ENCODE results near the gene MYO3B. TPM values are rescaled to one million over a fixed set of nuclear protein-coding genes. Genes with fewer than 3 reads are reported as not detected.
"Not testable (repeated sequence)": the region's sequence is repeated elsewhere in the genome, so short reads cannot be mapped to it uniquely, and the experiment has no call there.

The MYO3B gene
- total and polyA plus RNA-seq, 2 experiments from 2014 or later = 0.11 TPM; not detected in 1

DNA sequence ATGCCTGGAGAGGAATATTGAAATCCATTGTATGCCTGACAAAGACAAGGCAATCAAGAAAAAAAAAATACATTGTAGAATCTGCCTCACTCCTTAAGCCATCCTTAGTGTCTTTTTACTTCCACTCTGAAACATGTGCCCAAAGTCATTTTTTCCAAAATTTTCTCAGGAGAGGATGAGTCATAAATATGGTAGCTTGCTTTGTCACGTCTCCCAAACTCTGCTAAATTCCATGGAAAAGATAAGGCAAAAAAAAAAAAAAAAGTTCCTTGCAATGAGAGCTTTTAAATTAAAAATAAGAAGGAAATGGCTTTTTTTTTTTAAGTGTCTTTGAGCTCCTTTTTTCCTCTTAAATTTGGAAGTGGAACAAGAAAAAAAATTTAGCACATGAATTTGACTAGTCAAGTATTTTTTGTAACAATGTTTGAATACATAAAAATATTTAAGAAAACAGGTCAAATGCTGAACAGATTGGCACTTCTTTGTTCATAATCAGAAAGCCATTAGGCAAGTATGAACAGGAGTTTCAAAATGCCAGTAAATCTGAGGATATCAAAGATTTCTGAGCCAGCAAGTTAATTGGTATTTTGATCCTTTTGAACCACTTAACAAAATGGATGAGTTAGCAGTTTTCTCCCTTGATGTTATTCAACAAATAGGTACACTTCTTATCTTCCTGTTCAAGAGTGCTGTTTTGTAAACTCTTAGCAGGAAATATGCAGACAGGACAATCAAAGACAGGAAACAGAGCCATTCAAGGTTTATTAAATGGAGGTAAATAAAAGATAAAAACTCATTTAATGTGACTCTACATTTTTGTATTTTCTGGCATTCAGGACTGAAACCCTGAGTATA is 289.8 kb downstream of the MYO3B start:
- H3K9me2 ChIP-seq (ENCODE audit: insufficient read depth) = no peaks in the 10 kb centered on the region
- H3K9me3 ChIP-seq (ENCODE audit: low read depth) = no peaks in the 10 kb centered on the region
- H3K9ac ChIP-seq = no peak overlapping the region
- H2AFZ ChIP-seq = no peak overlapping the region
- WGBS, 2 experiments (ENCODE audit: low coverage in 1 of 2, low lambda C conversion rate in 2 of 2, missing lambda C conversion rate in 2 of 2) = 0 to 3% methylated on average over 1 of the region's 1 CpG
- no peaks in the 10 kb centered on the region for H4K20me1 ChIP-seq (ENCODE audit: insufficient read depth)
- in situ Hi-C loops (cut with MboI) = no loop called here
- no peaks in the 10 kb centered on the region for H3K4me1 ChIP-seq (ENCODE audit: insufficient read depth)
- no peaks in the 10 kb centered on the region for H3K27me3 ChIP-seq (replicated peaks; ENCODE audit: insufficient read depth)
- H3K79me2 ChIP-seq (ENCODE audit: insufficient read depth) = no peaks in the 10 kb centered on the region
- TF ChIP-seq EZH2phosphoT487 (IDR thresholded peaks at IDR 0.05; ENCODE audit: insufficient read depth, low read depth) (no peak), EZH2 (IDR thresholded peaks at IDR 0.05; ENCODE audit: insufficient read depth, poor library complexity, severe bottlenecking) (no peak)
- peak; percentile 14 for DNase-seq
- H3K36me3 ChIP-seq (ENCODE audit: low read depth) = no peaks in the 10 kb centered on the region
- H3K27ac ChIP-seq = no peak overlapping the region
- H3F3A ChIP-seq (ENCODE audit: insufficient read depth) = no peaks in the 10 kb centered on the region
- H3K4me3 ChIP-seq = no peak overlapping the region
- no peak overlapping the region for H3K4me2 ChIP-seq (ENCODE audit: unreplicated experiment)

- H2AFZ ChIP-seq = no peak overlapping the region
- H3K9me3 ChIP-seq (ENCODE audit: low read depth) = no peaks in the 10 kb centered on the region
- no peaks in the 10 kb centered on the region for H3K36me3 ChIP-seq (ENCODE audit: low read depth)
- no peak overlapping the region for H3K4me3 ChIP-seq
- TF ChIP-seq EZH2phosphoT487 (IDR thresholded peaks at IDR 0.05; ENCODE audit: insufficient read depth, low read depth) (no peak), EZH2 (IDR thresholded peaks at IDR 0.05; ENCODE audit: insufficient read depth, poor library complexity, severe bottlenecking) (no peak)
- no peaks in the 10 kb centered on the region for H3K4me1 ChIP-seq (ENCODE audit: insufficient read depth)
- no peaks in the 10 kb centered on the region for H3K9me2 ChIP-seq (ENCODE audit: insufficient read depth)
- WGBS, 2 experiments (ENCODE audit: low coverage in 1 of 2, low lambda C conversion rate in 2 of 2, missing lambda C conversion rate in 2 of 2) = 36 to 44% methylated on average over 4 of the region's 4 CpGs
- DNase-seq = no peak
- no peaks in the 10 kb centered on the region for H4K20me1 ChIP-seq (ENCODE audit: insufficient read depth)
- no peak overlapping the region for H3K4me2 ChIP-seq (ENCODE audit: unreplicated experiment)
- H3K9ac ChIP-seq = no peak overlapping the region
- H3K27me3 ChIP-seq (replicated peaks; ENCODE audit: insufficient read depth) = no peaks in the 10 kb centered on the region
- in situ Hi-C loops (cut with MboI) = no loop called here
- no peaks in the 10 kb centered on the region for H3F3A ChIP-seq (ENCODE audit: insufficient read depth)
- H3K79me2 ChIP-seq (ENCODE audit: insufficient read depth) = no peaks in the 10 kb centered on the region
- no peak overlapping the region for H3K27ac ChIP-seq
These were observed 290.6 kb downstream of the MYO3B start for GRCh38 chr2:170468557-170468956.

- in situ Hi-C loops (cut with MboI); H3K4me2 ChIP-seq (ENCODE audit: unreplicated experiment); H3K9ac ChIP-seq; H3K4me1 ChIP-seq (ENCODE audit: insufficient read depth); H3K27ac ChIP-seq; H3K4me3 ChIP-seq; H3K9me2 ChIP-seq (ENCODE audit: insufficient read depth); H4K20me1 ChIP-seq (ENCODE audit: insufficient read depth); H3K27me3 ChIP-seq (replicated peaks; ENCODE audit: insufficient read depth); H2AFZ ChIP-seq; H3K9me3 ChIP-seq (ENCODE audit: low read depth); H3F3A ChIP-seq (ENCODE audit: insufficient read depth); DNase-seq; H3K79me2 ChIP-seq (ENCODE audit: insufficient read depth); H3K36me3 ChIP-seq (ENCODE audit: low read depth): not testable (repeated sequence)
- 83 to 85% methylated on average over 4 of the region's 4 CpGs for WGBS, 2 experiments (ENCODE audit: low coverage in 1 of 2, low lambda C conversion rate in 2 of 2, missing lambda C conversion rate in 2 of 2)
These were observed 294.6 kb downstream of the MYO3B start for GRCh38 chr2:170472498-170472897.

DNA sequence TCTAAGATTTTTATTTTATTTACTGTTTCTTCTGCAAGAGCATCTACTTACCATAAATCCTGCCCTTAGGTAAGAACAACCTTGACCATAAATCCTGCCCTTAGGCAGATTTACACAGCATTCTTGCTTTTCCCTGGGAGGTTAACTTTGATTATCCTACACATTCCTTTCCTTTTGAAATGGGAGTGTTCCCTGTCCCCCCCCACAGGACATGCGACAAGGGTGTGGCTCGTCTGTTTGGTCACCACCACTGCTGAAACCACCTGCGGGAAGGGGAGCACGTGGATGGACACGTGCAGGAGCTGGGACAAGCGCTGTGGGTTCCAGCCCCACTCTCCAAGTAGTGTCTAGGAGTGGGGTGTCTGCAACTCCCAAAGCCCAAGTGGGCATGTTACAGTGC is 297.9 kb downstream of the MYO3B start:
- Histone ChIP-seq H3K4me3 (no peak overlapping the region), H4K20me1 (ENCODE audit: insufficient read depth) (no peaks in the 10 kb centered on the region), H3K9me2 (ENCODE audit: insufficient read depth) (no peaks in the 10 kb centered on the region), H2AFZ (no peak overlapping the region), H3K4me2 (ENCODE audit: unreplicated experiment) (no peak overlapping the region), H3K4me1 (ENCODE audit: insufficient read depth) (no peaks in the 10 kb centered on the region), H3K9ac (no peak overlapping the region), H3K27me3 (replicated peaks; ENCODE audit: insufficient read depth) (no peaks in the 10 kb centered on the region), H3F3A (ENCODE audit: insufficient read depth) (no peaks in the 10 kb centered on the region), H3K36me3 (ENCODE audit: low read depth) (no peaks in the 10 kb centered on the region), H3K9me3 (ENCODE audit: low read depth) (no peaks in the 10 kb centered on the region), H3K79me2 (ENCODE audit: insufficient read depth) (no peaks in the 10 kb centered on the region), H3K27ac (no peak overlapping the region)
- 58 to 67% methylated on average over 6 of the region's 6 CpGs for WGBS, 2 experiments (ENCODE audit: low coverage in 1 of 2, low lambda C conversion rate in 2 of 2, missing lambda C conversion rate in 2 of 2)
- DNase-seq = no peak
- TF ChIP-seq EZH2phosphoT487 (IDR thresholded peaks at IDR 0.05; ENCODE audit: insufficient read depth, low read depth) (no peak), EZH2 (IDR thresholded peaks at IDR 0.05; ENCODE audit: insufficient read depth, poor library complexity, severe bottlenecking) (no peak)
- in situ Hi-C loops (cut with MboI) = no loop called here

Measured in GM23248 (cell line).